Dedifferentiated amniotic fluid mesenchymal stem cell (primary cell): ENCODE measurements around the gene MMP14.
"Not testable (repeated sequence)": the region's sequence is repeated elsewhere in the genome, so short reads cannot be mapped to it uniquely, and the experiment has no call there.

Experiments used
- DNase-seq: peaks from one replicate; pipeline ENCODE4 v3.0.0-alpha.2; 2016; ENCODE audit errors: extremely low spot score

Gene MMP14

DNA sequence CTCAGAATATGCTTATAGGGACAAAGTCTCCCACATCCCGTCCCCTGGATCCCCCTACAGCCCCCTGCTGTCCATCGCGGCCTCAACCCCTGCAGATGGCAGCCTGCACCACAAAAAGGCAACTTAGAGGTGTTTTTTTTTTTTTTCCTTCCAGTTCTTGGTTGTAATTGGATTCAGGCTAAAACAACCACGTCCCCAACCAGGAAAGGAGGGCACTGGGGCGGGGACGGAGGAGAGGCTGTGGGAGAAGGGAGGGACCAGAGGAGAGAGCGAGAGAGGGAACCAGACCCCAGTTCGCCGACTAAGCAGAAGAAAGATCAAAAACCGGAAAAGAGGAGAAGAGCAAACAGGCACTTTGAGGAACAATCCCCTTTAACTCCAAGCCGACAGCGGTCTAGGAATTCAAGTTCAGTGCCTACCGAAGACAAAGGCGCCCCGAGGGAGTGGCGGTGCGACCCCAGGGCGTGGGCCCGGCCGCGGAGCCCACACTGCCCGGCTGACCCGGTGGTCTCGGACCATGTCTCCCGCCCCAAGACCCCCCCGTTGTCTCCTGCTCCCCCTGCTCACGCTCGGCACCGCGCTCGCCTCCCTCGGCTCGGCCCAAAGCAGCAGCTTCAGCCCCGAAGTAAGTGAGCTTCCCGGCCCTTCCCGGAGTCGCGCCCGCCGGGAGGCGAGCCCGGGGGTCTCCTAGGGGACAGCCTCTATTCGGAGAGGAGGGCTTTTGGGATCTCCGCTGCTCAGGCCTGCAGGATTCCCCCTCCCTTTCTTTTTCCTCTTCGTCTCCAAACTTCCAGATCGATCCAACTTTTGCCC lies at the start of gene MMP14:
MMP14 (plus strand) TSS at position 285 of the 813 bp plus-strand sequence; CDS start at position 518, 233 bp downstream.
- DNase-seq: peak; percentile 88

DNA sequence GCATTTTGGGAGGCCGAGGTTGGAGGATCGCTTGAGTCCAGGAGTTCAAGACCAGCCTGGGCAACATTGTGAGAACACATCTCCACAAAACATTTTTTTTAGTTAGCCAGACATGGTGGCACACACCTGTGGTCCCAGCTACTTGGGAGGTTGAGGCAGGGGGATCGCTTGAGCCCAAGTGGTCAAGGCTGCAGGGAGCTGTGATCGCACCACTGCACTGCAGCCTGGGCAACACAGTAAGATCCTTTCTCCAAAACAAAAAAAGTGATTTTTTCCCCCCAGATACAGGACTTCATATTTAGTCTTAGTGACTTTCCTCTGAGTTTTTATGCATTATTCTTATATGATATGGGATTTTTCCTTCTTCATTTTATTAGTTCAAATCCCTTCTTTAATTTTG lies 49.7 kb upstream of the MMP14 start:
- no peak for DNase-seq

DNA sequence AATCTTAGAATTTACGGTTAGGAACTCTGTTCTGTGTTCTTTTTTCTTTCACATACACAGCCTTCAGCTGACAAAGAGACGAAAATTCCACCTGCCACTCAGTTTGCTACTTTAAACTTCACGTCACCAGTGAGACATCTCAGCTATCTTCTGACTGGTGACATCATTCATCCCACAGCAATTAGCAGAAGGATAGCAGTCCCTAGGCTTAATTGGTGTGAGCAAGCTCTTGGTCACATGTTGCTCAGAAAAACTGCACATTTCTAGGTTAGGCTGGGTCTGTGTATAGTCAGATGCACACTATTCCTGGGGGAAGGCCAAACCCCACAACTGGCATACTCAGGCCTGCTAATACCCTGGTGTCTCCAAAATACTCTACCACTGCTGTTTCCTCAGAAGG lies 45.1 kb upstream of the MMP14 start:
- peak; percentile 48 for DNase-seq

DNA sequence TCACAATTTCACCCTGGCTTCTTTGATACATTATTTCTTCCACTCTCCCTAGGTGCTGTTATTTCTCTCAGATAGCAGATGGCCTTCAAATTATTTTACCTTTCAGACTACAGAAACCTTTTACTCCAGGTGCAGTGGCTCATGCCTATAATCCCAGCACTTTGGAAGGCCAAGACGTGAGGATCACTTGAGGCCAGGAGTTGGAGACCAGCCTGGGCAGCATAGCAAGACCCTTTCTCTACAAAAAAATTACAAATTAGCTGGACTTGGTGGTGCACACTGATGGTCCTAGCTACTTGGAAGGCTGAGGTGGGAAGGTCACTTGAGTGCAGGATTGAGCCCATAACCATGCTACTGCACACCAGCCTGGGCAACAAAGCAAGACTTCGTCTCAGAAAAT lies 44.2 kb upstream of the MMP14 start:
- no peak for DNase-seq

DNA sequence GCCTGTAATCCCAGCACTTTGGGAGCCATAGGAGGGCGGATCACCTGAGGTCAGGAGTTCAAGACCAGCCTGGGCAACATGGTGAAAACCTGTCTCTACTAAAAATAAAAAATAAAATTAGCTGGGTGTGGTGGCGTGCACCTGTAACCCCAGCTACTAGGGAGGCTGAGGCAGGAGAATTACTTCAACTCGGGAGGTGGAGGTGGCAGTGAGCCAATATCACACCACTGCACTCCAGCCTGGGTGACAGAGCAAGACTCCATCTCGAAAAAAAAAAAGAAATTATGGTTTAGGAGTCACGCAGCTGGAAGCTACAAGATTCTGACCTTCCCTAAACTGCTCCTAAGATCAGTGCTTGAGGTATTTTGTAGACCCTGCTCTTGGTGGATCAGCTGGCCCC lies 42.8 kb upstream of the MMP14 start:
- DNase-seq: not testable (repeated sequence)

DNA sequence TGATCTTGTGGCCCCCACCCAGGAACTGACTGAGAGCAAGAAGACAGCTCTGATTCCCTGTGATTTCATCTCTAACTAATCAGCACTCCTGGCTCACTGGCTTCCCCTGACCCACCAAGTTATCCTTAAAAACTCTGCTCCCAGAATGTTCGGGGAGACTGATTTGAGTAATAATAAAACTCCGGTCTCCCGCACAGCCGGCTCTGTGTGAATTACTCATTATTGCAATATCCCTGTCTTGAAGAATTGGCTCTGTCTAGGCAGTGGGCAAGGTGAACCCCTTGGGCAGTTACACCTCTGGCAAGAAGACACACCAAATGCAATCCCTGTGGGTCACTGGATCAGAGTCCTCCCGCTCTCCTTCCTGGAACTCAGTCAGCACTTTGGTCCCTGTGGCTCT lies 42.4 kb upstream of the MMP14 start:
- DNase-seq: no peak

DNA sequence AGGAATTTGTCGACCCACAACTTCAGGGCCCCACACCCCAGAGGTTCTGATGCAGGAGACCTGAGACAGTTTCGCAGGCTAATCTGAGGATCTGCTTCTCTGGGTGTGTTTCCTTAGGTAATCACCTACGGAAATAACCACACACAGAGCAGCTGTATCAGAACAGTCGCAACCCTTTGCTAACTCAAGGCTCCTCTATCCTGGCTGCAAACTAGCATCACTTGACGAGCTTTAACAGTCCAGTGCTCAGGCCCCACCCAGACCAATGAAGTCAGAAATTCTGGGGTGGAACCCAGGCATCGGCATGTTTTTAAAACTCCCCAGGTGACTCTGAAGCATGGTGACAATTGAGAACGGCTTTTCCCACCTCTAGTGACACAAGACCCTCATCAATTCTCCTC lies 41.8 kb upstream of the MMP14 start:
- no peak for DNase-seq

DNA sequence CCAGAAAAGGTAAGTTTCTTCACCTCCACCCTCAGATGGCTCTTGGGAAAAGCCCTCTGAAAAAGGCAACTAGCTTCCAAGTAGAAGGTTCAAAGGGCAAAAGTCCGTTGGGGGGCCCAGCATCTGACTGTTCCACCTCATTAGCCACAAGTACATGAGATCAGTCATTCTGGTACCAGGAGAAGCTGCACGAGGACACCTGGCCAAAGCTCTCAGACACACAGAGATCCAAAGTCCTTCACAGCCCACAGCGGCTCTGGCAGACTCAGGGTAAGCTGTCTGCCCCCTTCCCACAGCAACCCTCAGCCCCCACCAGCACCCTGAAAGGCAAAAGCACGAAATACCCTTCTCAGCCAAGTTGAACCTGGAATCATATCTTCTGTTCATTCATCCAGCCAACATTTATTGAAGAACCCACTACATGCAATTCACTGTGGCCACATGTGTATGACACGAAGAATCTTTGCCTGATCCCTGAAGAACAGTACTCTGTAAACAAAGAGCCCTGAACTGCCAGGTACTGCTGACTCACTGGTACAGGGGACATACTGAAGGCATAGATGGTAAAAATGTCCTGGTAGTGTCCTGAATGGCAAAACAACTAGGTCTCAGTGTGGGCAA lies 40.2 kb upstream of the MMP14 start:
- DNase-seq: no peak

DNA sequence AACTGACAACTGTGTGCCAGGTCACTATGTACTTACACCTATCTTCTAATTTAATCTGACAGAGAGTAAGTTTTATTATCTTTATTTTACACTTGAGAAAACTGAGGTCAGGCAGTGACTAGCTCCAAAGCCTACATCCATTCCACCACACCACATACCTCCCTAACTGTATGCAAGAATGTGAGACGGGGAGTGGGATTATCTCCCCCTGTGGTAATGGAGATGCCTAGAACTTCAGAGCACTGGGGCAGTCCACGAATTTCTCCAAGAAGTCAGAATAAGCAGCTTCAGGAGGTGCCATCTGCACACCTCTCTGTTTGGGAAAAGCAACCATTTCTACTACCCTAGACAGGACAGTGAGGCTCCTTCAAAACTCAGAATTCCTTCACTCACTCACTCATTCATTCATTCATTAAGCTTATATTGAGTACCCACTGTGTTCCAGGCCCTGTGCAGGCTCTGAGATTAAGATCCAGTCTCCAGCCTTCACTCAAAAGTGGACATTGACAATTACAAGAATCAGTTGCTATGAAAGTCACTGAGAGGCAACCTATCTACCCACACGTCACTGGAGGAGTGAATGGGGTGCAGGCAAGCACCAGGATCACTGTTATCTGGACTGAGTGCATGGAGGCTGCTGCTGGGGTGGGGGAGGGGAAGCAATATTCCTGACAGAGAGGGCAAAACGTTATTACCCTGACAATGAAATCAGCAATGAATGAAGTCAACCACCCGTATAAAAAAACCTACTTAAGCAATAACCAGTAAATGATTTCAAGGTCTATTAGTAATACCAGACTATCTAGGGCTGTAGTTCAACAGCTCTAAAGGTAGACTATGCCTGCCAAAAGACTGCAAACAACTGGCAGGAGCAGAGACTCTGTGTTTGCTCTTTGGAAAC lies 39.1 kb upstream of the MMP14 start:
- DNase-seq: no peak

DNA sequence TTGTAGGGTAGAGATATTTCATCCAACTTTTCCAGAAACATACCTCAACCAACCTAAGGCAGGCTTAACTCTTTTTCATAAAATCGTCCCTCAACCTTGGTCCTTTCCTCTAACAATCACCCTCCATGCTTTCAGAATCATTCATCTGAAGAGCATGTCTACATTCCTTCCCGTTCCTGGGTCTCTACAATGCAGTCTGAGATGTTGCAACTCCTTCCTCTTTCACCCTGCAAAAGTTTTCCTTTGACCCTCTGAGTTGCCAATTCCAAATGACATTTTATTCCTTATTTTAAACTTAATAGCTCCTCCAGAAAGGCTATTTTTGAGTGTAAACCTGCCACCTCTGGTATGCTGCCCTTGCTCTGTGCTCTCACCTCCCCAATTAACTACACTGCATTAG lies 37.9 kb upstream of the MMP14 start:
- DNase-seq: no peak

DNA sequence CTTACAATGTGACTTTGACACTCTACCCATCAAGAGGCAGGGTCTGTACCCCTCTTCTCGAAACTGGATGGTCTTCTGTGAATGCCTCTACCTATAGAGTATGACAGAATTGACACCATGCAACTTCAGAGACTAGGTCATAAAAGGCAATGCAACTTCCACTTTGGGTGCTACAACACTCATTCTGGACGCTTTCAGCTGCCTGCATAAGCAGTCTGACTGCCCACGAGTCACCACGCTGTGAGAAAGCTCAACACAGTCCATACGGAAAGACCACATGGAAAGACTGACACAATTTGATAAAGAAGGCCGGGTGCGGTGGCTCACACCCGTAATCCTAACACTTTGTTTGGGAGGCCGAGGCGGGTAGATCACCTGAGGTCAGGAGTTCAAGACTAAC lies 36.0 kb upstream of the MMP14 start:
- no peak for DNase-seq

DNA sequence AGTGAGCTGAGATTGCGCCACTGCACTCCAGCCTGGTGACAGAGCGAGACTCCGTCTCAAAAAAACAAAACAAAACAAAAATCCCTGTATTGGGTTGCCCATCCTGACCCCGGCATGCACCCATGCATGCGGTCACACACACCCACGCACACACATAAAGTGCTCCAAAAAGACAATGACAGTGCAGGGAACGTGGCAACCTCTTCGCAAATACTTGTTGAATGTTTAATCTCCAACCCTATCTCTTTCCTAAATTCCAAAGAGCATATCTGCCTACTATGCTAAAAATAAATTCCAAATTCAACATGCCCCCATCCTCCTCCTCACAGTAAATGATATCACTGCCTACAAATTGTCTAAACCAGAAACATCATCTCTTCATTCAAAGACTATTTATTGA lies 34.7 kb upstream of the MMP14 start:
- no peak for DNase-seq

DNA sequence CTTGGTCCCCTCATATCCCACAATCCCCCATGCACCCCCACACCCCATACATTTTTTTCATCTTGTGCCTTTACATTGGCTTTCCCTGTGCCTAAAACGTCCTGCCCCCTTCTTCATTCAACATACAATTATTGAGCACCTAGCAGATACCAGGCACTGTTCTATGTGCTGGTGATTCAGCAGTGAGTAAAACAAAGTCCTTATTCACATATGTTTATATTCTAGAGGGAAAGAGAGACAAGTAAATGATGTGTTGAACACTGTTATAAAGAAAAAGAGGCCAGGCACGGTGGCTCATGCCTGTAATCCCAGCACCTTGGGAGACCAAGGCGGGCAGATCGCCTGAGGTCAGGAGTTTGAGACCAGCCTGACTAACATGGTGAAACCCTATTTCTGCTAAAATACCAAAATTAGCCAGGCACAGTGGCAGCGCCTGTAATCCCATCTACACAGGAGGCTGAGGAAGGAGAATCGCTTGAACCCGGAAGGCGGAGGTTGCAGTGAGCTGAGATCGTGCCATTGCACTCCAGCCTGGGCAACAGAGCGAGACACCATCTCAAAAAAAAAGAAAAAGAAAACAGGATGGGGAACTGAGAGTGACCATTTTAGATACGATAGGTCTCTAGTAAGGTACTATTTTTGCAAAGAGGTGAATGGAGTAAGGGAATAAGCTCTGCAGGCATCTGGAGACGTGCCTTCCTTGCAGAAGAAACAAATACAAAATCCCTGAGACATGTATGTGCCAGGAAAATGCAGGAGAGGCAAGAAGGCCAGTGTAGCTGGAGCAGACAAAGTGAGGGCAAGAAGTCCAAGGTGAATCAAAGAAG lies 33.3 kb upstream of the MMP14 start:
- DNase-seq: no peak

DNA sequence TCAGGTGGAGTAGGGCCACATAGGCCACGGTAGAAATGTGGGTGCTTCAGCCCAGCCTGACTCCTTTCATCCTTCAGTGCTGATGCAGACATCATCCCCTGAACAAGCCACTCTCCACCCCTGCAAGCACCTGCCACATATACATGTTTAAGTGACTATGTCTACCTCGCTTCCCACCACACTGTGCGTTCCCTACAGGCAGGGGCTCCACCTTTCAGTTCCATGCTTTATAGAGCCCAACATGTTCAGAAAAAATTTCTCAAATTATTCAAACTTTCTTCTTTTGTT lies 32.8 kb upstream of the MMP14 start:
- no peak for DNase-seq

DNA sequence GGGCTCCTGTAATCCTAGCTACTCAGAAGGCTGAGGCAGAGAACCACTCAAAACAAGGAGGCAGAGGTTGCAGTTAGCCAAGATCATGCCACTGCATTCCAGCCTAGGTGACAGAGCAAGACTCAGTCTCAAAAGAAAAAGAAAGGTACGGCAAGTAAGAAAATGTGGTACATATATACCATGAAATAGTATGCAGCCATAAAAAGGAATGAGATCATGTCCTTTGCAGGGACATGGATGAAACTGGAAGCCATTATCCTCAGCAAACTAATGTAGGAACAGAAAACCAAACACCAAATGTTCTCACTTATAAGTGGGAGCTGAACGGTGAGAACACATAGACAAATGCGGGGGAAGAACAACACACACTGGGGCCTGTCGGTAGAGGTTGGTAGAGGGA lies 31.1 kb upstream of the MMP14 start:
- DNase-seq: not testable (repeated sequence)

DNA sequence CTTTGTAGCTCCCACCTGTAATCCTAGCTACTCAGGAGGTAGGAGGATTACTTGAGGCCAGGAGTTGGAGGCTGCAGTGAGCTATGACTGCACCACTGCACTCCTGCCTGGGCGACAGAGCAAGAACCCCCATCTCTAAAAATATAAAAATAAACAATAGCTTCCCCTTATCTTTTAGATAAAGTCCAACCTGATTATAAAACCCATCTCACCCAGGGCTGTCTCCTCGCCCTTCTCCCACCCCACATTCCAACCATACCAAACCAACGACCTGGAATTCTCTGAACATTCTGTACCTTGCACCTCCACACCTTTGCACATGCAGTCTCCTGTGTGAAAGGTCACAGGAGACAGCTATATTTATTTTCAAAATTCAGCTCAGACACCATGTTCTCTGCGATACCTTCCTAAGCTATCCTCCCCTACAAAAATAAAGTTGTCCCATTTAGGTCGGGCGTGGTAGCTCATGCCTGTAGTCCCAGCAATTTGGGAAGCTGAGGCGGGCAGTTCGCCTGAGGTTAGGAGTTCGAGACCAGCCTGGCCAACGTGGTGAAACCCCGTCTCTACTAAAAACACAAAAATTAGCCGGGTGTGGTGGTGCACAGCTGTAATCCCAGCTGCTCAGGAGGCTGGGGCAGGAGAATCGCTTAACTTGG lies 28.8 kb upstream of the MMP14 start:
- DNase-seq: no peak

DNA sequence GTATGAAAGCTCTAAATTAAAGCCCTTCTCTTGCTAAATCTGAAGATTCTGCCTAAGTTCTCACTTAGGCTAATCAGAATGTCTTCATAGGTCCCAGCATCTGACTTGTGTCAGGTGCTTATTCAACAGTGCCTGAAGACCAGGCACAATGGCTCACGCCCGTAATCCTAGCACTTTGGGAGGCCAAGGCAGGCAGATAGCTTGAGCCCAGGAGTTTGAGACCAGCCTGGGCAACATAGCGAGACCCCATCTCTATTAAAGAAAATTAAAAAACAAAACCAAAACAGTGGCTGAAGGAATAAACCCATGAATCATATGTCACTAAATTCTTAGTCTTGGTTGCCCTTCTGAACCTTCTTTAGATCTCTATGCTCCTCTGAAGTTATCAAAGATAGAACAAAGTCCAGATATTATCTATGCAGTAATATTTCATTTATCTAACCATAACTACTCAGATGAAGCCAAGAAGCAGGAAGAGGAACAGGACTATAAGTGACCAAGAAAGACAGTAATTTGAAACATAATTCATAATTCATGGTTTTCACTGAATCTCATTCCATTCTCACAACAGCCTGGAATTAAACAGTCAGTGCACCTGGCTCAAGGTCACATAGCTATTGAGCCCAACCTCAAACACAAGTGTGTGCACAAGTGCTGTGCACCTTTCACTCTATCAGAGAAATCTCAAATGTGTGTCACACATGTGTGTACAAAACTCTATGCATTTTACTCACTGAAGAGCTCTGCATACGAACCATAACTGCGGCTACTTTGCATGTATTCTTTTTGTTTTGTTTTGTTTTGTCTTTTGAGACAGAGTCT lies 27.8 kb upstream of the MMP14 start:
- DNase-seq: no peak

DNA sequence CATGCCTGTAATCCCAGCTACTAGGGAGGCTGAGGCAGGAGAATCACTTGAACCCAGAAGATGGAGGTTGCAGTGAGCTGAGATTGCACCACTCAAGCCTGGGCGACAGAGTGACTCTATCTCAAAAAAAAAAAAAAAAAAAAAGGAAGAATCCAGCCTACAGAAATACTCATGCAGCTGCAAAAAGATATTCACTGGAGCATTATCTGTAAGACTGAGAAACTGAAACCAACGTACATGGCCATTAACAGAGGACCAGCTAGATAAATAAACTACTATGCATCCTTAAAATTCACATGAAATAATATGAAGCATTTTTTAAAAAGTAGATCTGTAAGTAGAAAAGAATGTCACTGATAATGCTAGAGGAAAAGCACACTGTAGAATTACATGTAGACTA lies 24.7 kb upstream of the MMP14 start:
- DNase-seq: no peak

DNA sequence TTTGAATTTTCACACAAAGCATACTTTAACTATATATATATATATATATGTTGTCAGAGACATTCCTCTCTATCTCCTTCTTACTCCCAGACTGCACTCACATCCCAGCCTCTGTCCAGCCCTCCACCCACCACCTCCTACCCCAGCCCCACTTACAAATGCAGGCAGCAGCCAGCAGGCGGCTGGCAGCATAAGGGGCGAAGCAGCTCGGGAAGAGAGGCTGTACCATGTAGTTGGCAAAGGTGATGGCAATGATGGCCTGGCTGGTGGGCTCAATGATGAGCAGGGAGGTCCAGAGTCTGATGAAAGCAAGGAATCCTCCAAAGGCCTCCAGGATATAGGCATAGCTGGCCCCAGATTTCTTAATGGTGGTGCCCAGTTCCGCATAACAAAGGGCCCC lies 23.6 kb upstream of the MMP14 start:
- no peak for DNase-seq

DNA sequence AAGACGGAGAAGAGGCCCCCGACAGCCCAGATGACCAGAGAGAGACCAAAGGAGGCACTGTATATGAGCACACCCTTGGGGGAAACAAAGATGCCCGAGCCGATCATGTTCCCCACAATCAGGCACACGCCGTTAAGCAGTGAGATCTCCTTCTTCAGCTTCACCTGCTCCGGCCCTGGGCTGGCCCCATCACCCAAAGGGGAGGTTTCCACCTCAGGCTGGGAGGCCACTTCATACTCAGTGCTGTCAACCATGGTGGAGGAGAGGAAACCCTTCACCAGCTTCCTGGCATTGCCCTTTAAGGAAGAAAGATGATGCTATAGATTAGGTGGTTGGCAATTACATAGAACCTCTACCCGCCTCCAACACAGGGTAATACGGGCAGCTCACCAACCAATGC lies 23.2 kb upstream of the MMP14 start:
- no peak for DNase-seq

DNA sequence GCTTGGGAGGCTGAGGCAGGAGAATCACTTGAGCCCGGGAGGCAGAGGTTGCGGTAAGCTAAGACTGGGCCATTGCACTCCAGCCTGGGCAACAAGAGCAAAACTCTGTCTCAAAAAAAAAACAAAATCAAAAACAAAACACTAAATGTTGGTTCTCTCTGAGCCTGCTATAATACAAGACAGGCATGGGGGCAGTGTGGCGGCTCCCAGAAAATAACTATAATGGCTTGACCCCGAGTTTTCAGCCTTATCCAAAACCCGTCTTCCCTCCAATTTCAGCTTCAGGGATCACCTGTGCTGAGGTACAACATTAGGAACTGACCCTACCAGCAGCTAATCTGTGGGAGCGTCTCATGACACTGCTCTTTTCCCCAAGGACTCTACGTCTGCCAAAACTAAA lies 22.0 kb upstream of the MMP14 start:
- no peak for DNase-seq
